K562 (cell line): Measurements from ENCODE around the gene PIK3C2B. TPM values are rescaled to one million over a fixed set of nuclear protein-coding genes. Genes with fewer than 3 reads are reported as not detected.

ENCODE experiments used
- ATAC-seq: fragments of 200-7000 bp; cut with Tn5 transposase; 3 replicates; pipeline ENCODE4 v1.9.1; 2020; ENCODE audit warnings: moderate library complexity
- BruUV-seq: library from RNA; stranded (reverse); fragments of 400-500 nt; replicated peaks from 2 replicates; lab custom pipeline; 2021; lab: Mats Ljungman, UMichigan
- CTCF ChIA-PET: fragments of 300-600 bp; formaldehyde crosslinking; extraction: SDS; loops from one replicate; lab custom pipeline; 2021; ENCODE audit warnings: low intra/inter-chr PET ratio; lab: Yijun Ruan, JAX
- POLR2A ChIA-PET: fragments of 300-600, 350-650 bp; sonication (Branson Sonifier 250); formaldehyde crosslinking; extraction: SDS; loops from one replicate; lab custom pipeline; 2021; ENCODE audit warnings: antibody characterized with exemption, inconsistent platforms; lab: Yijun Ruan, JAX
- DNase-seq, 4 experiments: peaks; one replicate each; pipeline versions ENCODE4 v3.0.0 to v3.0.0-alpha.2; 2011 to 2018; ENCODE audit warnings: low spot score in 3 of 4, mixed read lengths in 3 of 4; ENCODE audit errors: extremely low read depth in 1 of 4
- FAIRE-seq: peaks from 2 replicates; lab custom pipeline; 2011; peaks lifted over from hg19 to GRCh38; lab: Jason Lieb, UNC
- H2AFZ ChIP-seq: 2 replicates; pipeline ENCODE4 v1.6.0; 2011; ENCODE audit warnings: low read depth, low read length, control low read depth, inconsistent platforms
- H3K27ac ChIP-seq: fragments of 200-600 bp; 3 replicates; pipeline ENCODE4 v1.8.0; 2011; ENCODE audit warnings: low read depth, mild to moderate bottlenecking, control low read depth, inconsistent platforms, low read length, moderate library complexity, mixed read lengths; ENCODE audit errors: extremely low read depth
- H3K27me3 ChIP-seq, 2 experiments: fragments of 300-600 bp in 1 of 2; 2 replicates in 1 of 2; 3 replicates in 1 of 2; pipeline versions ENCODE4 v1.6.0 to v1.8.0; 2011; ENCODE audit warnings: inconsistent platforms in 2 of 2, low read length in 2 of 2, mild to moderate bottlenecking in 1 of 2, mixed read lengths in 1 of 2, moderate library complexity in 1 of 2; ENCODE audit not compliant: control insufficient read depth in 2 of 2, insufficient read depth in 2 of 2
- H3K36me3 ChIP-seq: fragments of 300-600 bp; 3 replicates; pipeline ENCODE4 v1.8.0; 2011; ENCODE audit warnings: mild to moderate bottlenecking, low read length, inconsistent platforms; ENCODE audit not compliant: control insufficient read depth, insufficient read depth
- H3K4me1 ChIP-seq, 2 experiments: fragments of 200-600 bp in 1 of 2; replicated peaks in 1 of 2; 2 replicates in 1 of 2; 3 replicates in 1 of 2; pipeline versions ENCODE4 v1.5.1 to v1.8.0; 2011; ENCODE audit warnings: inconsistent platforms in 2 of 2, low read length in 2 of 2, mild to moderate bottlenecking in 1 of 2, mixed read lengths in 1 of 2, moderate library complexity in 1 of 2; ENCODE audit not compliant: control insufficient read depth in 2 of 2, insufficient read depth in 2 of 2
- H3K4me2 ChIP-seq: 2 replicates; pipeline ENCODE4 v1.6.1; 2011; ENCODE audit warnings: low read length, control low read depth, inconsistent platforms, mixed read lengths; ENCODE audit not compliant: insufficient read depth
- H3K4me3 ChIP-seq: fragments of 200-600 bp; sonication (generic), shearing (Covaris generic); 2 replicates; pipeline ENCODE4 v1.5.1; 2016; ENCODE audit warnings: control low read depth, inconsistent platforms
- H3K79me2 ChIP-seq: fragments of 200-600 bp; 3 replicates; pipeline ENCODE4 v1.8.0; 2011; ENCODE audit warnings: low read length, inconsistent platforms; ENCODE audit not compliant: control insufficient read depth, insufficient read depth
- H3K9ac ChIP-seq, 2 experiments: 2 replicates each; pipeline versions ENCODE4 v1.6.0 to v1.6.1; 2011; ENCODE audit warnings: low read depth in 2 of 2, low read length in 2 of 2, control low read depth in 1 of 2, inconsistent platforms in 1 of 2, mild to moderate bottlenecking in 1 of 2, mixed read lengths in 1 of 2; ENCODE audit not compliant: insufficient read depth in 1 of 2
- H3K9me1 ChIP-seq: one replicate; pipeline ENCODE4 v1.6.0; 2011; ENCODE audit warnings: inconsistent platforms, mild to moderate bottlenecking, low read length, moderate library complexity; ENCODE audit not compliant: control insufficient read depth, insufficient read depth
- H3K9me3 ChIP-seq: replicated peaks from 2 replicates; pipeline ENCODE4 v1.5.1; 2011; ENCODE audit warnings: low read depth, low read length, inconsistent platforms; ENCODE audit not compliant: control insufficient read depth, insufficient read depth
- H4K20me1 ChIP-seq: replicated peaks from 2 replicates; pipeline ENCODE4 v1.6.1; 2011; ENCODE audit warnings: low read length, inconsistent platforms, mixed read lengths; ENCODE audit not compliant: control insufficient read depth, insufficient read depth
- GATA2 ChIP-seq: sonication (generic); formaldehyde crosslinking; IDR thresholded peaks from 2 replicates; pipeline ENCODE4 v1.4.0; 2020; ENCODE audit warnings: mild to moderate bottlenecking, missing genetic modification reagents
- RFX7 ChIP-seq: fragments of 250-450 bp; sonication (Bioruptor Pico); IDR thresholded peaks from 2 replicates; pipeline ENCODE4 v1.5.1; 2021; ENCODE audit warnings: mild to moderate bottlenecking
- WGBS: fragments of 100-300 bp; shearing (Covaris generic); methylation state at CpG from one replicate; pipeline ENCODE4 v1.1.6; 2016; ENCODE audit warnings: low coverage, mixed read lengths; ENCODE audit not compliant: insufficient coverage; ENCODE audit errors: missing lambda C conversion rate; 5-methylcytosine and 5-hydroxymethylcytosine counted together
- in situ Hi-C: fragments of 300-500 bp; cut with MboI; formaldehyde crosslinking; loops from 4 replicates; pipeline ENCODE4 v1.15.0; 2018; ENCODE audit warnings: inconsistent platforms, mixed read lengths
- intact Hi-C: fragments of 100-400 bp; cut with micrococcal nuclease; formaldehyde crosslinking; loops from 2 replicates; pipeline ENCODE4 v1.14.2; 2022
- polyA plus RNA-seq, 8 experiments: library from polyadenylated mRNA; depleted of rRNA in 4 of 8; stranded (reverse) in 5 of 8; unstranded in 3 of 8; fragments of >200 nt; fragmentation: Nextera tagmentation in 2 of 8; fragmentation: Illumina TruSeq in 1 of 8; extraction: Ambion mirVana in 2 of 8; extraction: Trizol in 1 of 8; gene quantifications; 2 replicates each; pipeline versions ENCODE4 v1.2.1 to v1.2.3, GENCODE V29; 2011 to 2014; ENCODE audit warnings: inconsistent platforms in 1 of 8, missing spikeins in 1 of 8
- total RNA-seq, 7 experiments: library from RNA; depleted of rRNA in 6 of 7; stranded (reverse); fragments of >200 nt in 6 of 7; fragmentation: Illumina TruSeq in 2 of 7; extraction: Trizol in 2 of 7; gene quantifications; 2 replicates each; pipeline versions ENCODE4 v1.2.1 to v1.2.3, GENCODE V29; 2011 to 2021; ENCODE audit warnings: low replicate concordance in 1 of 7
- TF ChIP-seq, protein P1 (sequence below): fragments of 450-650 bp; IDR thresholded peaks from 2 replicates; pipeline ENCODE4 v1.6.1; 2016; ENCODE audit warnings: missing biosample characterization, missing genetic modification characterization

Gene PIK3C2B
- total and polyA plus RNA-seq, 9 of the 15 experiments (the other 6 are each of a cell fraction or from before 2014, with no cell fraction given): 0.10 to 2.9 (median 0.72) TPM

DNA sequence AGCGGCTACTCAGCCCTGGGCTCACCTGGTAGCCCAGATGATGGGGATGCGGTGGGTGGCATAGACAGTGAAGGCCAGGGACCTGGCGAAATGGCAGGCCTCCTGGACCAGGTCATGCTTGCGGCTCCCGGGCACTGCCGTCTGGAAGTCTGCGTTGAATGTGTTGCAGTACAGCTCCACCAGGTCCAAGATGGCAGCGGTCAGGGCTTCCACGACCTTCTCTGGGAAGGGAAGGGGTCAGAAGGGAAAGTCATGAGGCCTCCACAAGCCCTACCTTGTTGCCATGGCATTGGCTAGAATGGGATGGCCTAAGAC, 38.8 kb downstream of the PIK3C2B start:
- Histone ChIP-seq H3K9me3 (no peaks in the 10 kb centered on the region), H3K4me1 (peaks cover 0 to 3% of the 10 kb centered on the region in 2 experiments; a peak in 2 of 5 replicates), H3K4me3 (no peak overlapping the region), H3K9ac (no peak overlapping the region), H3K27me3 (peaks cover 38 to 51% of the 10 kb centered on the region in 2 experiments), H4K20me1 (0 out of 2 replicates have a peak, but pooled peaks cover 3% of the 10 kb centered on the region), H3K4me2 (no peak overlapping the region), H3K79me2 (no peaks in the 10 kb centered on the region), H3K27ac (no peak overlapping the region), H3K9me1 (no peaks in the 10 kb centered on the region), H2AFZ (no peak overlapping the region), H3K36me3 (no peaks in the 10 kb centered on the region)
- ChIA-PET POLR2A (interaction anchor here (0.6 to 2.2 kb wide), 3 partner anchors 10 to 38 kb away, joined by 3 to 6 read pairs (median 5); partner anchors contain the start of gene PIK3C2B), CTCF (interaction anchor here (0.6 to 1.2 kb wide), 2 partner anchors 10 to 39 kb away, joined by 4 read pairs; partner anchors contain the start of gene PIK3C2B)
- in situ Hi-C loops (no loop called here), intact Hi-C loops (no loop called here)
- no TSS peak for BruUV-seq
- no peak for FAIRE-seq
- DNase-seq: no peak
- ATAC-seq: no peak
- WGBS: 32% methylated on average over 9 of the region's 9 CpGs
- TF ChIP-seq GATA2 (CRISPR knock-in tag) (no peak), RFX7 (CRISPR knock-in tag) (no peak)
- TF ChIP-seq, protein P1, sequence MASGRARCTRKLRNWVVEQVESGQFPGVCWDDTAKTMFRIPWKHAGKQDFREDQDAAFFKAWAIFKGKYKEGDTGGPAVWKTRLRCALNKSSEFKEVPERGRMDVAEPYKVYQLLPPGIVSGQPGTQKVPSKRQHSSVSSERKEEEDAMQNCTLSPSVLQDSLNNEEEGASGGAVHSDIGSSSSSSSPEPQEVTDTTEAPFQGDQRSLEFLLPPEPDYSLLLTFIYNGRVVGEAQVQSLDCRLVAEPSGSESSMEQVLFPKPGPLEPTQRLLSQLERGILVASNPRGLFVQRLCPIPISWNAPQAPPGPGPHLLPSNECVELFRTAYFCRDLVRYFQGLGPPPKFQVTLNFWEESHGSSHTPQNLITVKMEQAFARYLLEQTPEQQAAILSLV (tag): no peak
